Measurements from ENCODE around the gene CSKMT.
A peak's percentile ranks its signal among the peaks of the same experiment; 100 is the strongest.
"Not testable (repeated sequence)": the region's sequence is repeated elsewhere in the genome, so short reads cannot be mapped to it uniquely, and the experiment has no call there.

Gene CSKMT

GRCh38 chr11:62656796-62657429 is 8.2 kb upstream of the CSKMT start:
- no peak for DNase-seq

- DNase-seq: peak; percentile 49
These were observed 572 bp upstream of the CSKMT start for GRCh38 chr11:62664405-62665074.

DNA sequence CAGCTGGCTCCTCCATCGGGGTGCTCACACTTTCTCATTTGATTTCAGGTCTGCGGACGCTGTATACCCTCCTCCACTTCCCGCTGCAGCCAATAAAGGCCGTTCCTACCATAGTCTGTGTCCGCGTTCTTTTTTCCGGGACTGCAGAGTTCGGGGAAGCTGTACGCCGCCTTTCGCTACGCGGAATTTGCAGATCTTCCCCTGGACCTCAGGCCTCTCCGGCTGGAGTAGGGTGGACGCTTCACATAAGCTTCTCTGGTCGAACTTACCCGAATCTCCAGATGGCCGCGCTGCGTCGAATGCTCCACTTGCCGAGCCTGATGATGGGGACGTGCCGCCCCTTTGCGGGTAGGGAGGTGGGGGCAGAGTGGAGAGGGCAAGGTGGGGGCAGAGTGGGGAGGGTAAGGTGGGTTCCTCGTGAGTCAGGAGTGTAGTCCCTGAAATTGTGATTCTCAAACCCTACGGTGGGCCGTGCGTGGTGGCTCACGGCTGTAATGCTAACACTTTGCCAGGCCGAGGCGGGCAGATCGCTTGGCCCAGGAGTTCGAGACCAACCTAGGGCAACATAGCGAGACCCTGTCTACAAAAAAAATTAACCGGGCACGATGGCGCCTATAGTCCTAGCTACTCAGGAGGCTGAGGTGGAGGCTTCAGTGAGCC is 617 bp downstream of the CSKMT start:
- DNase-seq: peak; percentile 38

DNA sequence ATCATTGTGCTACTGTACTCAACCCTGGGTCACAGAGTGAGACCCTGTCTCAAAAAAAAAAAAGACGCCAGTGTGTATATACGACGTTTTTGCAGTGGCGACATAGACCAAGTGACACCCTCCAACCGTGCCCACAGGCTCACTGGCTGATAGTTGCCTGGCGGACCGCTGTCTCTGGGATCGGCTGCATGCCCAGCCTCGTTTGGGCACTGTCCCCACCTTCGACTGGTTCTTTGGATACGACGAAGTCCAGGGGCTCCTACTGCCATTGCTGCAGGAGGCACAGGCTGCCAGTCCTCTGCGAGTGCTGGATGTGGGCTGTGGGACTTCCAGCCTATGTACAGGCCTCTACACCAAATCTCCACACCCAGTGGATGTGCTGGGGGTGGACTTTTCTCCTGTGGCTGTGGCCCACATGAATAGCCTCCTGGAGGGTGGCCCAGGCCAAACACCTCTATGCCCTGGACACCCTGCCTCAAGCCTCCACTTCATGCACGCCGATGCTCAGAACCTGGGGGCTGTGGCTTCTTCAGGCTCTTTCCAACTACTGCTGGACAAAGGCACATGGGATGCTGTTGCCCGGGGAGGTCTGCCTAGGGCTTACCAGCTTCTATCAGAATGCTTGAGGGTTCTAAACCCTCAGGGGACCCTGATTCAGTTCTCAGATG is 1.3 kb downstream of the CSKMT start:
- no peak for DNase-seq

DNA sequence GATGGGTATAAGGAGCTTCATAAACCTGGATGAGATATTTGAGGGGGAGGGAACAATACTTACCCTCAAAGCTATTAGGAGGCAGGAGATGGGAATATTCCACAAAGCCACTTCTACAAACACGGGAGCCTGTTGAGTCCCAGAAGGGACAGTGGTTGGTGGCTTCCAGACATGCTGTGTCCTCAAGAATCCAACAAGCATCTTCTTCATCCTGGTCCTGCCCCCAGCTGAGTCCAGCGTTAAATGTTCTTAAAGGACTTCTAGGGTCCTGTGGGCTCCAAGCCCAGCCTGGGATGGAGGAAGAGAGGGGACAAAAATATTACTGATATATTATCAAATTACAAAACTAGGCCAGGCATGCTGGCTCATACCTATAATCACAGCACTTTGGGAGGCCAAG is 2.3 kb downstream of the CSKMT start:
- DNase-seq: no peak

DNA sequence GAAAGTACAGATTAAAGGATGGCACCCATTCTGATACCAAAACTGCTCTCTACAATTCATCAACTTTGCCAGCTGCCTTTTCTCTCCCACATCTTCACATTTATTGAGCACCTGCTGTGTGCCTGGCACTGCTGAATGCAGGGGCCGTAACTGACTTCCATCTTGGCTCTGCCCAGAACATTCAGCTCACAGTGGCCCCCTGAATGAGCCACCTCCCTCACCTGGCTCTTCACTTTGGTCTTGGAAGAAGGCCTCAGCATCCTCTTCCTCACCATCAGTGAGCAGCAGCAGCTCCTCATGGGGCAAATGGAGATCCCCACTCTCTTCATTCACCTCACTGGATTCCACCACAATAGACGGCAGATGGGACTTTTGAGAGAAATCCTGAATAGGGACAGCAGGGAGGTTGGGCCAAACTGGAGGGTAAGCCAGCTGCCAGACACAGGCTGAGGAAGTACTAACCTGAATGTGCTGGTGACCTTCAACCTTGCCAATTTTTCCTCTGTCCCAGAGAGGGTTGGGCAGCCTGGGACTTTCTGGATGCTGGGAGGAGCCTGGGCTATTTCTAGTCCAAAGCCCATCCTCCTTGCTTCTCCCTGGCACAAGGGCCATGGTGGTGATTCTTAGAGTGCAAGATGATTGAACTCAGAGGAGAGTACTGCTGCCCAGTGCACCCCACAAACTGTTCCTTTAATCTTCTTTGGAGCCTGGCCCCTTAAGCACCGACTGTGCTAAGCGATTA is 4.5 kb downstream of the CSKMT start:
- DNase-seq: no peak

DNA sequence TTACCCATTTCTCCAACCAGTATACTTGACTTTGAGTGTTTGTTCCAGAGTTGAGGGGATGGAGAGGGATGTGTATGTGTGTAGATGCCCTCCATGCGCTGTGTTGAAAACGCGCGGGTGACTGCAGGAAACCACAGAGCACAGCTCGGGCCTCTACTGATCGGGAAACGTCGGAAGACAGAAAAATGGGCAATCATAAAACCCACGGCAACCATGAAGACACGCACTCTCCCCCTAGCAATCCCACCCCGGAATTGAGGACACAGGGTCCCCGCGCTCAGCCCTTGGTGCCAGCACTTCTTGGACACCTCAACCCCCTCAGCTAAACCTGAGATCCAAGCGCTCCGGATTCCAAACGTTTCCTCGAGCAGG is 6.1 kb downstream of the CSKMT start:
- DNase-seq: no peak

DNA sequence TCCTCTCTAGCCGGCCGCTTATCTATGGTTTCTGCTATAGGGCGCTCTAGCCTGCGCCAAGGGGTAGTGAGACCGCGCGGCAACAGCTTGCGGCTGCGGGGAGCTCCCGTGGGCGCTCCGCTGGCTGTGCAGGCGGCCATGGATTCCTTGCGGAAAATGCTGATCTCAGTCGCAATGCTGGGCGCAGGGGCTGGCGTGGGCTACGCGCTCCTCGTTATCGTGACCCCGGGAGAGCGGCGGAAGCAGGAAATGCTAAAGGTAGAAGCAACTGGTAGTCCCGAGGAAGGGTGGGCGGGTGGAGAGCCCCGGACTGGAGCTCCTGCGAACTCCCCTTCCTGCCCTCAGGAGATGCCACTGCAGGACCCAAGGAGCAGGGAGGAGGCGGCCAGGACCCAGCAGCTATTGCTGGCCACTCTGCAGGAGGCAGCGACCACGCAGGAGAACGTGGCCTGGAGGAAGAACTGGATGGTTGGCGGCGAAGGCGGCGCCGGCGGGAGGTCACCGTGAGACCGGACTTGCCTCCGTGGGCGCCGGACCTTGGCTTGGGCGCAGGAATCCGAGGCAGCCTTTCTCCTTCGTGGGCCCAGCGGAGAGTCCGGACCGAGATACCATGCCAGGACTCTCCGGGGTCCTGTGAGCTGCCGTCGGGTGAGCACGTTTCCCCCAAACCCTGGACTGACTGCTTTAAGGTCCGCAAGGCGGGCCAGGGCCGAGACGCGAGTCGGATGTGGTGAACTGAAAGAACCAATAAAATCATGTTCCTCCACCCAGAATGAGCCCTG is 6.7 kb downstream of the CSKMT start, which contains the start of the genes LBHD1 and UQCC3:
Gene LBHD1, minus strand, starts transcription at position 660 of the 782 bp plus-strand sequence. CDS start 2,236 bp downstream, outside the sequence.
Gene UQCC3, plus strand, starts transcription at position 66 of the 782 bp plus-strand sequence. Its CDS starts 73 bp downstream, at position 139.
- DNase-seq: peak; percentile 41

- DNase-seq: no peak
These were observed 8.0 kb downstream of the CSKMT start for GRCh38 chr11:62673196-62673525.

GRCh38 chr11:62675415-62675814 is 10.3 kb downstream of the CSKMT start:
- DNase-seq: not testable (repeated sequence)

DNA sequence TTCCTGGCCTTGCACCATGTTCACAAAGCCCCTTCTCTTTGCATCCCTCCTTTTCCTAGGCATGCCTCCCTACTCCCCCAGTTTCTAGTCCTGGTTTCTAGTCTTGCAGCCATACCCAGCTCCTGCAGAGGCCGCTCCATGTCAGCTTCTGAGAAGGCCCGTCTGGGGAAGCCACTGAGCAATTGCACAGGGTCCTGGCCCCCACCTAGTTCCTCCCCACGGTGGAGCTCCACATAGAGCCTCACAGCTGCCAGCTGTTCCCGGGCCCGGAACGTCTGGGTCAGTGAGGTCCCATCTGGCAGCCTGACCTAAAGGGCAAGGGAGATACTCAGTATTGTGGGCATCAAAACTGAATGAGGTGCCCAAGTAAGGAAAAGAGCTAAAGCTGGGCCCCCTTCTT is 11.6 kb downstream of the CSKMT start:
- DNase-seq: no peak

- DNase-seq: no peak
These were observed 12.0 kb downstream of the CSKMT start for GRCh38 chr11:62677156-62677555.

DNA sequence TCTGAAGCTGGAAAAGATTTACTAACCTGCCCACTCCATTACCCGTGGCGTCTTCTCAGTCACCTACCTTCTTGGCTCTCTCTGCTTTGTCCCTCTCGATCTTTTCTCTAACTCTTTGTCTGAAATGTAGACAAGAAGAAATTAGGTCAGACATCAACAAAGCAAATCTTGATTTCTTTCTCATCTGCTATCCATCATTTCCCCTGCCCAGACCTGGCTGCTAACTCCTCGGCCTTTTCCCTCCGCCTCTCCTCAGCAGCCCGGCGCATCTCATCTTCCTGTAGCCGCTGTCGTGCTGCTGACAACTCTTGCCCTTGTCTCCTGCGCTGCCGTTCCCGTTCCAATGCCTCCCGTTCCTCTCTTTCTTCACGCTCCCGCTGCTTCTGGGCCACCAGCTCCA is 12.6 kb downstream of the CSKMT start:
- no peak for DNase-seq

DNA sequence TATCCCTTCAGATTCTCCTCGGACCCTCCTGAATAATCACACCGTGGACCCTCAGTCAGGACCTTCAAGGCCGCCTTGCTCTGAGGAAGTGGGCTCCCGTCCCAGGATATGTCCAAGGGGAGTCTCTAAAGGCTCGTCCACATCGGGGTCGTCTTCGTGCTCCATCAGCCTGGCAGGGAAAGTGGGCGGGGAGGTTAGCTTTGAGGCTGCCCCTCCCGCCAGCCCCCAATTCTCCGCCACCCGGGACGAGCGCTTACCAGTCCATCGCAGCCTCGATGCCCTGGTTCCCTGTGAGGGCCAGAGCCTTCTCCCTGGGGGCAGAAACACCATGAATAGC is 13.3 kb downstream of the CSKMT start:
- DNase-seq: no peak

DNA sequence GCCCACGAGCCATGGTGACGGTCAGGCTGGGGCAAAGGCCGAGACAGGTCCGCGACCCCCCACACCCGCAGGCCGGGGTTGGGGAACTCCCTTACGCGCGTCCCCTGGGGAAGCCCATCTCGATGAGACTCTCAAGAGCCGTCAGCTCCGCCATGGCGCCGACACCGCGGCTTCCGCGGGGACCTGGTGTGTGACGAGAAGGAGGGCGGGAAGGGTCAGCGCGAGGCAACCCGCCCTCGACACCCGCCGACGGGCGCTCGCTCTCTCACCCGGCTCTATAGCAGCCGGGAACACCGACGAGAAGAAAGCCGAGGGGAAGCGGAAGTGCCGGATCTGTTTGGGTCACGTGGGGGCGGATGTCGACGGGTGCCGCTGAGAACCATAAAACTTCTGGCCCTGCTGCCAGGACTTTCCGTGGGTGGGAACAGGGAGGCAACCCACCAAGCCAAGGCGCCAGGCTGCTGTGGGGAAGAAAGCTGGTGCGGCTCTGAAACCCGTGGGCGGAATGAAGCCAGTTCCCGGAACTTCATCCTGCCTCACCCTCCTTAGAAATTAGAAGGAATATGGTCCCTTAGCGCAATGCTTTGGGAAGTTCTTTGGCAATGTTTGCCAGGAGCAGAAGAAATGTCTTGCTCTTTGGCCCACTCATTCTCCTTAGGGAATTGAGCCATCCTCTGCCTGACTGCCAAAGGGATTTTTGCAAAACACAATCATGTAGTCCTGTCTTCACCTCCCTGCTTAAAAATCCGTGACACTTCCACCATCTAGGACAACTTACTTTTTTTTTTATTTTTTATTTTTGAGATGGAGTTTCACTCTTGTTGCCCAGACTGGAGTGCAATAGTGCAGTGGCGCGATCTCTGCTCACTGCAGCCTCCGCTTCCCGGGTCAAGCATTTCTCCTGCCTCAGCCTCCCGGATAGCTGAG is 13.9 kb downstream of the CSKMT start, which contains the start of gene UBXN1:
Gene UBXN1, minus strand, starts transcription at position 304 of the 927 bp plus-strand sequence. Its CDS starts 150 bp downstream, at position 154.
- DNase-seq: peak; percentile 74

DNA sequence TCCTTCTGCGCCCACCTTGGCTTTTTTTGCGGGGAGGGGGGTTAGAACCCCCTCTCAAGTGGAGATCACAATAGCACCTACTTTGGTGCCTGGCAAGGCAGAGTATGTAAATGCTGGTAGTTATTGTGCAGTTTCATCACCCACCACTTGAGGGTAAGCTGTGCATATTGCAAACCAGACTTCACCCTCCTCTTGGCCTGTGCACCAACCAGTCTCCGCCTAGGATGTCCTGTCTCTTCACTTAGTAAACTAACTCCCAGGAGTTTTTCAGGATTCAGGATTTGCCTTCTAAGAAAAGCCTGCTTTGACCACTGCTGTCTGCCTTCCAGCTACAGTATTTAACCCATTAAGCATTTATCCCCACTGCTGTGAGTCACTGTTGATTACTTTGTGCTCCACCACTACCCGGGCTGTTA is 15.7 kb downstream of the CSKMT start:
- DNase-seq: no peak

GRCh38 chr11:62682518-62682917 is 17.4 kb downstream of the CSKMT start:
- no peak for DNase-seq

- no peak for DNase-seq
These were observed 22.6 kb downstream of the CSKMT start for GRCh38 chr11:62687508-62688396.

DNA sequence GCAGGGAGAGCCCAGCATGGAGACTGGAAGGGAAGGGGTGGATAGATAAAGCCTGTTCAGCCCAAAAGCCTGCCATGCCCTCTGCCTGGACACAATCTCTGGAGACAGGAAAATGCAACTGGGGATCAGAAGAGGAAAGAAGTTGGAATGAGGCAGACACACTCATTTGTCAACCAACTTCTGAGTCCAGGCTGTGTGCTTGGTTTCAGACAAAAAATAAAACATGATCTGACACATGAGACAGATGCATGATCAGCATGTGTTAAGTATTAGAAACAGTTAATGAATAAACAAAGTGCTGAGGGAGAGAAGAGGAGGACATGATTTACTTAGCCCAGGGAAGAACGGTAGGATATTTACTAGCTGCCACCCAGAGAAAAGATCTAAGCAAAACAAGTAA is 23.4 kb downstream of the CSKMT start:
- DNase-seq: no peak

All from activated gamma-delta T cell (primary cell).